ENCODE measurements around the gene RAP1A.

- TF ChIP-seq CTCF (optimal IDR thresholded peaks at IDR 0.05 in 1 of 3, IDR thresholded peaks at IDR 0.05 in 1 of 3, conservative IDR thresholded peaks at IDR 0.05 in 1 of 3; ENCODE audit: extremely low read depth in 1 of 3, insufficient read depth in 2 of 3, low read length in 3 of 3) (no peak), EZH2 (IDR thresholded peaks at IDR 0.05; ENCODE audit: low read length) (no peak)
These were observed 33.5 kb upstream of the RAP1A start for GRCh38 chr1:111586112-111586511.
